ENCODE data around the gene TAS2R38. TPM values are rescaled to one million over a fixed set of nuclear protein-coding genes. Genes with fewer than 3 reads are reported as not detected.

Gene TAS2R38
- total RNA-seq, 1 experiment from 2014 or later, result not detected

- CTCF ChIA-PET, result no interaction called here
- DNase-seq, result no peak
Measured at GRCh38 chr7:141928146-141928844, 45.3 kb downstream of the TAS2R38 start.

More at GRCh38 chr7:141928146-141928844, 45.3 kb downstream of the TAS2R38 start:
- no peaks in the 10 kb centered on the region for H3K4me1 Mint-ChIP-seq (ENCODE audit: low read depth, unreplicated experiment)
- intact Hi-C loops (cut with micrococcal nuclease; ENCODE audit: unreplicated experiment), result no loop called here
- no peak overlapping the region for H3K27ac Mint-ChIP-seq (ENCODE audit: unreplicated experiment)
- no peak overlapping the region for H3K4me3 Mint-ChIP-seq (ENCODE audit: low read depth, unreplicated experiment)
- no peaks in the 10 kb centered on the region for H3K9me3 Mint-ChIP-seq (ENCODE audit: low read depth, unreplicated experiment)
- no peaks in the 10 kb centered on the region for H3K27me3 Mint-ChIP-seq (ENCODE audit: unreplicated experiment)
- TF ChIP-seq, protein P1, sequence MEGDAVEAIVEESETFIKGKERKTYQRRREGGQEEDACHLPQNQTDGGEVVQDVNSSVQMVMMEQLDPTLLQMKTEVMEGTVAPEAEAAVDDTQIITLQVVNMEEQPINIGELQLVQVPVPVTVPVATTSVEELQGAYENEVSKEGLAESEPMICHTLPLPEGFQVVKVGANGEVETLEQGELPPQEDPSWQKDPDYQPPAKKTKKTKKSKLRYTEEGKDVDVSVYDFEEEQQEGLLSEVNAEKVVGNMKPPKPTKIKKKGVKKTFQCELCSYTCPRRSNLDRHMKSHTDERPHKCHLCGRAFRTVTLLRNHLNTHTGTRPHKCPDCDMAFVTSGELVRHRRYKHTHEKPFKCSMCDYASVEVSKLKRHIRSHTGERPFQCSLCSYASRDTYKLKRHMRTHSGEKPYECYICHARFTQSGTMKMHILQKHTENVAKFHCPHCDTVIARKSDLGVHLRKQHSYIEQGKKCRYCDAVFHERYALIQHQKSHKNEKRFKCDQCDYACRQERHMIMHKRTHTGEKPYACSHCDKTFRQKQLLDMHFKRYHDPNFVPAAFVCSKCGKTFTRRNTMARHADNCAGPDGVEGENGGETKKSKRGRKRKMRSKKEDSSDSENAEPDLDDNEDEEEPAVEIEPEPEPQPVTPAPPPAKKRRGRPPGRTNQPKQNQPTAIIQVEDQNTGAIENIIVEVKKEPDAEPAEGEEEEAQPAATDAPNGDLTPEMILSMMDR (IDR thresholded peaks at IDR 0.05; ENCODE audit: unreplicated experiment), result no peak
- no TSS peak for BruUV-seq (replicated peaks)
- H3K36me3 Mint-ChIP-seq (ENCODE audit: insufficient read depth, unreplicated experiment), result no peaks in the 10 kb centered on the region

Other genes starting within 250 kb of the TAS2R38 start
- 162 and 164 TPM in 2 replicates for gene SSBP1, start 235.4 kb downstream of the TAS2R38 start, total RNA-seq (2022)
- gene TAS2R3, start 209.7 kb downstream of the TAS2R38 start, total RNA-seq (2022), result 2.8 and 3.8 TPM in 2 replicates
- gene TAS2R4, start 197.1 kb downstream of the TAS2R38 start, total RNA-seq (2022), result 2.4 and 3.0 TPM in 2 replicates
- 3.0 and 3.6 TPM in 2 replicates for gene TAS2R5, start 183.6 kb downstream of the TAS2R38 start, total RNA-seq (2022)
- not detected in 2 replicates for gene PRSS37, start 132.3 kb downstream of the TAS2R38 start, total RNA-seq (2022)
- not detected in 2 replicates for gene OR9A4, start 57.4 kb downstream of the TAS2R38 start, total RNA-seq (2022)
- gene CLEC5A, start 26.8 kb downstream of the TAS2R38 start, total RNA-seq (2022), result not detected in 2 replicates
- gene MGAM, start 22.1 kb upstream of the TAS2R38 start, total RNA-seq (2022), result 0.09 and 0.44 TPM in 2 replicates
- 69.5 and 124 TPM in 2 replicates for gene MGAM2, start 137.9 kb upstream of the TAS2R38 start, total RNA-seq (2022)

All from Calu3 (cell line).